Urinary bladder (tissue), 4 donors: ENCODE data around the gene ANKS3. TPM values are rescaled to one million over a fixed set of nuclear protein-coding genes. Genes with fewer than 3 reads are reported as not detected.
"Not testable (repeated sequence)": the region's sequence is repeated elsewhere in the genome, so short reads cannot be mapped to it uniquely, and the experiment has no call there.

Experiments used
- DNase-seq: peaks from one replicate; pipeline ENCODE4 v3.0.0-alpha.2; 2015; ENCODE audit errors: extremely low spot score
- H3K27ac ChIP-seq: one replicate; pipeline ENCODE4 v1.5.1; 2013; ENCODE audit warnings: low read depth, mild to moderate bottlenecking, moderate library complexity
- H3K36me3 ChIP-seq: one replicate; pipeline ENCODE4 v1.6.1; 2013; ENCODE audit warnings: mild to moderate bottlenecking, moderate library complexity; ENCODE audit not compliant: insufficient read depth
- H3K4me1 ChIP-seq: one replicate; pipeline ENCODE4 v1.6.1; 2013; ENCODE audit warnings: mild to moderate bottlenecking, moderate library complexity; ENCODE audit not compliant: insufficient read depth
- H3K4me3 ChIP-seq: one replicate; pipeline ENCODE4 v1.5.1; 2013; ENCODE audit warnings: low read depth, low read length
- WGBS: extraction: QIAGEN DNeasy Blood & Tissue Kit; methylation state at CpG from one replicate; pipeline ENCODE4 v1.1.7; 2013; 5-methylcytosine and 5-hydroxymethylcytosine counted together
- polyA plus RNA-seq: library from polyadenylated mRNA; stranded (reverse); fragments of 200-250 nt; gene quantifications from one replicate; pipeline ENCODE4 v1.2.3, GENCODE V29; 2013
- total RNA-seq: library from RNA; depleted of rRNA; stranded (reverse); fragments of >200 nt; gene quantifications from one replicate; pipeline ENCODE4 v1.2.3, GENCODE V29; 2014
- donor health status: healthy with polysubstance abuse.
- donor health status: healthy.

The ANKS3 gene
- total and polyA plus RNA-seq, 2 donors = 21.6 to 22.1 TPM

- peaks cover 1% of the 10 kb centered on the region for H3K36me3 ChIP-seq
- no peak overlapping the region for H3K27ac ChIP-seq
- no peaks in the 10 kb centered on the region for H3K4me1 ChIP-seq
- DNase-seq = peak; percentile 47
- no peak overlapping the region for H3K4me3 ChIP-seq
- 54% methylated on average over 18 of the region's 18 CpGs for WGBS
Observed at GRCh38 chr16:4660454-4661007, 73.5 kb downstream of the ANKS3 start.

GRCh38 chr16:4659363-4660353 is 74.4 kb downstream of the ANKS3 start:
- Histone ChIP-seq H3K4me1 (no peaks in the 10 kb centered on the region), H3K27ac (no peak overlapping the region), H3K36me3 (no peaks in the 10 kb centered on the region), H3K4me3 (no peak overlapping the region)
- DNase-seq = no peak
- 88% methylated on average over 29 of the region's 29 CpGs for WGBS

GRCh38 chr16:4656695-4657686 is 77.1 kb downstream of the ANKS3 start:
- DNase-seq = no peak
- 93% methylated on average over 25 of the region's 25 CpGs for WGBS
- Histone ChIP-seq H3K4me3 (no peak overlapping the region), H3K36me3 (peaks cover 2% of the 10 kb centered on the region), H3K4me1 (no peaks in the 10 kb centered on the region), H3K27ac (no peak overlapping the region)

- WGBS = 97% methylated on average over 12 of the region's 12 CpGs
- no peak for DNase-seq
- no peaks in the 10 kb centered on the region for H3K4me1 ChIP-seq
- no peak overlapping the region for H3K4me3 ChIP-seq
- H3K27ac ChIP-seq = no peak overlapping the region
- H3K36me3 ChIP-seq = peaks cover 5% of the 10 kb centered on the region
Observed at GRCh38 chr16:4656221-4656620, 77.8 kb downstream of the ANKS3 start.

GRCh38 chr16:4655801-4656200 is 78.3 kb downstream of the ANKS3 start:
- Histone ChIP-seq H3K27ac (no peak overlapping the region), H3K36me3 (peaks cover 5% of the 10 kb centered on the region), H3K4me3 (no peak overlapping the region), H3K4me1 (no peaks in the 10 kb centered on the region)
- 96% methylated on average over 6 of the region's 6 CpGs for WGBS
- DNase-seq = no peak

GRCh38 chr16:4654964-4655590 is 79.0 kb downstream of the ANKS3 start:
- DNase-seq = no peak
- peaks cover 5% of the 10 kb centered on the region for H3K36me3 ChIP-seq
- WGBS = 93% methylated on average over 12 of the region's 12 CpGs
- H3K27ac ChIP-seq = no peak overlapping the region
- H3K4me3 ChIP-seq = no peak overlapping the region
- no peaks in the 10 kb centered on the region for H3K4me1 ChIP-seq

GRCh38 chr16:4654011-4654963 is 79.8 kb downstream of the ANKS3 start:
- Histone ChIP-seq H3K36me3 (peaks cover 5% of the 10 kb centered on the region), H3K4me3 (no peak overlapping the region), H3K27ac (no peak overlapping the region), H3K4me1 (no peaks in the 10 kb centered on the region)
- no peak for DNase-seq
- WGBS = 87% methylated on average over 16 of the region's 16 CpGs

- no peak overlapping the region for H3K4me3 ChIP-seq
- H3K27ac ChIP-seq = no peak overlapping the region
- WGBS = 93% methylated on average over 25 of the region's 25 CpGs
- DNase-seq = no peak
- H3K36me3 ChIP-seq = peaks cover 5% of the 10 kb centered on the region
- no peaks in the 10 kb centered on the region for H3K4me1 ChIP-seq
Observed at GRCh38 chr16:4652561-4652960, 81.5 kb downstream of the ANKS3 start.

GRCh38 chr16:4651827-4652226 is 82.2 kb downstream of the ANKS3 start:
- Histone ChIP-seq H3K27ac (no peak overlapping the region), H3K36me3 (peaks cover 5% of the 10 kb centered on the region), H3K4me3 (no peak overlapping the region), H3K4me1 (no peaks in the 10 kb centered on the region)
- WGBS = 93% methylated on average over 13 of the region's 13 CpGs
- DNase-seq = no peak

GRCh38 chr16:4650443-4651074 is 83.5 kb downstream of the ANKS3 start:
- DNase-seq, H3K4me1 ChIP-seq, H3K4me3 ChIP-seq, H3K27ac ChIP-seq, H3K36me3 ChIP-seq: not testable (repeated sequence)
- 86% methylated on average over 15 of the region's 15 CpGs for WGBS

GRCh38 chr16:4649744-4650442 is 84.2 kb downstream of the ANKS3 start:
- Histone ChIP-seq H3K4me1 (no peaks in the 10 kb centered on the region), H3K4me3 (no peak overlapping the region), H3K27ac (no peak overlapping the region), H3K36me3 (peaks cover 5% of the 10 kb centered on the region)
- no peak for DNase-seq
- WGBS = 94% methylated on average over 25 of the region's 25 CpGs
